Brain pericyte (primary cell): Measurements from ENCODE around the gene CC2D2A.
"Not testable (repeated sequence)": the region's sequence is repeated elsewhere in the genome, so short reads cannot be mapped to it uniquely, and the experiment has no call there.

Experiments
- DNase-seq: peaks from one replicate; pipeline ENCODE4 v3.0.0-alpha.2; 2012; ENCODE audit warnings: low read depth, low spot score

Gene CC2D2A

DNA sequence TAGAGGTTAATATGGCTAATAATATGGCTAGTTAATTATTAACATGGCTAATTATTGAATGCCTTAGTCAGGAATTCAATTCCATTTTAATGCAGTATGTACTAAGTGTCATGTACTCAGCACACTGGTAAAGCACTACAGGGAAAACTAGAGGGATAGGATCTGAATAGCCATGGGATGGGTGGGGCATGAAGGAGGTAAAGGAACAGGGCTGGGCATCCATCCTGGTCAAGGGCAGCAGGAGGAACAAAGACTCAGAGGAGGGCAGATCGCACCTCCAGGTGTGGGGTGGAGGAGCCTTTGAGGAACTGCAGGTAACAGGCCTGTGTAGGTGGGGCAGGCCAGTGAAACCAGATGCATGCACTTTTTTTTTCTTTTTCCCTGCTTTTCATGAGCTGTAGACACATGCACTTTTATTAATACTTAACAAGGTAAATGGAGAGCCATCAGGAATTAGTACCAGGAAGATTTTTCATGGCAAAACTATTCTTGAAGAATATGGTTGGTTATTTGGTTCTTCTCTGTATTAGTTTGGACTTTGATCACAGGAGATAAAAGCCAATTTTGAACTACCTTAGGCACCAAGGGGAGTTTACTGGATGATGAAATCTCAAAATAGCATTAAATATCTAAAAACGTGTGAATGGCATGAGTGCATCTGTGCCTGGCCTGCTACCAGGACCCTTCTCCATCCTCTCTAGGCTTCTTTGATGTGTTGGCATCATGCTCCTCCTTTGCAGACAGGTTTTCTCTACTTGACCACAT lies 88.3 kb downstream of the CC2D2A start:
- no peak for DNase-seq

DNA sequence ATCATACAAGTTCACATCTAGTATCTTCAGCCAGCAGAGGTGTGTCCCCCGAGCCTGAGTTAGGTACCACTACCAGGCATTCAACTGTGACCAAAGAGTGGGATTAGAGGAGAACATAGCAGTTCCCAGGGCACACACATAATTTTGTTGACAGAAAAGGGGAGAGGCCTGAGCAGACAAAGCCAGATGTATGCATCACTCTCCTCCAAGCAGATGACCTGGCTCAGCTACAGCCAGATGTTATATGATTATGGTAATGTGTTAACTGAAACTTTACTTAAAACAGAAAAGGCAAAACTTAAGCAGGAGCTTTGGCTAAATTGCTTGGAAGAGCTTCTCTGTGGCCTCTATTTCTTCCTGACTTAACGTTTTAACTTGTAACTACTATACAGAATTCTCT lies 88.9 kb downstream of the CC2D2A start:
- no peak for DNase-seq

DNA sequence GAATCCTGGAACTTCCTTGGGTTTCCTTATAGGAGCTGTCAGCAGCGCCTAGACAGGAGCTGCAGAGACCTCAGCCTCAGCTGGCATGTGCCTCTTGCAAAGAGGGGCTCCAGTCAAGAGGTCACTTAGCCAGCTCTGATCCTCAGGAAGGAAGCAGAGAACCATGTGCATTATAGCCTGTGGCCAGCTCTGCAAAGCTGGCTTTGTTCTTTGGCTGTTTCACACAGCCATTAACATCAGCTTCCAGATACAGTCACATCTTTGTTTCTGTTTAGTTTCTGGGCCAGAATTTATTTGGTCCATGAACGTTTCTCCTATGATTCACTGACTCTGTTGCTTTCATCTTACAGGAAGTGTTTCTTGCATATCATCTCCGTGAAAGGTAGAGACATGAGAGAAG lies 92.4 kb downstream of the CC2D2A start:
- no peak for DNase-seq

DNA sequence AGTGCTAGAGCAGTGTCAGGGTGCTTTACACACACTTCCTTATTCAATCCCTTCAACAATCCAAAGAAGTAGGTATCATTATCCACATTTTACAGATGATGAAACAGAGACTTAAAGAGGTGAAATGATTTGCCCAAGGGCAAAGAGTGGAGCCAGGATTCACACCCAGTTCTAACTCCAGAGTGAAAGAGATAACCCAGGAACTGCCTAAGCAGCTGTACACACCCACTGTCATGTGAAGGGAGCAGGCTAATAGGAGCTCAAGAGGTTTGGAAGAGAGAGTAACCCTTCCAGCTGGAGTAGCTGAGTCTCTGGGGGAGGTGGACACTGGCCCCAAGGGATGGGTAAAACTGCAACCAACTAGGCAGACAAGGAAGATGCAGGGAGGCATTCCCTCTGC lies 92.9 kb downstream of the CC2D2A start:
- DNase-seq: no peak

DNA sequence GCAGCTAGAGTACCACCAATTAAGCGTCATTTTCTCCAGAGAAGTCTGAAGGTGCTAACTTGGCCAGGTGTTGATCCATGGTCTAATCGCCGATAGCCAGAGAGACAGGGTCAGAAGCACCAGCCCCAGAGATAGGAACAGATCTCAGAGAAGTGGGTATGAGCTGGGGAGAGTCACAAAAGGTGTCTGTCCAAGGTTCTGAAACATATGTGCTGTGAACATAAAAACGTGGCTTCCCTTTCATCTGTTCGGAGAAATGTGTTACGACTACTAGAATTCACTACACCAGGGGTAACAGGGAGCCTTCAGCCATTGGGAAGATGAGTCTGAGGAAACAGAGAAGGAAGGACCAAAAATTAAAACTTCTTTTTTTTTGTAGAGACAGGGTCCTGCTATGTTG lies 94.2 kb downstream of the CC2D2A start:
- DNase-seq: no peak

DNA sequence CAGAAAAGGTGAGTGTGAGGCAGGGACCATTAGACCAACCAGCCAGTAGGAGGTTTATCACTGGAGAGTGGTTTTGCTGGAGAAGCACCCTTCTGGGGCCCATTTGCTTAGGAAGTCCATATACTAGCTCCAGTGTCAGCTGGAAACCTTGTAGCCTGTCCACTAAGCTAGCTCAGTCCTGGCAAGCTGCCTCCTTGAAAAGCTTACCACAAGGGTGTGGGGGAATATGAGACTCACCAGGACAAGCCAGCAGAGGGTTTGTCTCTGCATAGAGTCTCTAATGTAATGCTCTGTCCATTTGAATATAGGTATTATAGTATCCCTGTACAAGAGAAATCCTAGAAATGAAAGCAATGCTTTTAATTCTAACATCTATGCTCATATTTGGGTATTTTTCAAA lies 99.1 kb downstream of the CC2D2A start:
- no peak for DNase-seq

DNA sequence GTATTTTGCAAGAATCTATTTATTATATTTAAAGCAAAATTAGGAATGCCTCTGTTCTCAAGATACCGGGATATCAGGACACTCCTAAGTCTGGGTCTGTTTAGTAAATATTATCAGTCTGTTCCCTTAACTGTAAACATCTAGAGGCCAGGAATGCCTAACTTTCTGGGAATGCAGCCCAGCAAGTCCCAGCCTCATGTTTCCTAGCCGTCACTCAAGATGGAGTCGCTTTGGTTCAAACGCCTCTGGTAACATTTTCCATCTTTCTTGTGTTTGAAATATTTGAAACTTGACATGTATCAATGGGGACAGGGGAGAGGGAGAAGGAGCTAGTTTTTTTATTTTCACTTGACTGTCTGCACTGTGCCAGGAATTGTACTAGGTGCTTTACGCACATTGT lies 100.1 kb downstream of the CC2D2A start:
- DNase-seq: no peak

- DNase-seq: no peak
These were observed 106.3 kb downstream of the CC2D2A start for GRCh38 chr4:15575966-15576365.

- DNase-seq: no peak
These were observed 107.8 kb downstream of the CC2D2A start for GRCh38 chr4:15577508-15577907.

DNA sequence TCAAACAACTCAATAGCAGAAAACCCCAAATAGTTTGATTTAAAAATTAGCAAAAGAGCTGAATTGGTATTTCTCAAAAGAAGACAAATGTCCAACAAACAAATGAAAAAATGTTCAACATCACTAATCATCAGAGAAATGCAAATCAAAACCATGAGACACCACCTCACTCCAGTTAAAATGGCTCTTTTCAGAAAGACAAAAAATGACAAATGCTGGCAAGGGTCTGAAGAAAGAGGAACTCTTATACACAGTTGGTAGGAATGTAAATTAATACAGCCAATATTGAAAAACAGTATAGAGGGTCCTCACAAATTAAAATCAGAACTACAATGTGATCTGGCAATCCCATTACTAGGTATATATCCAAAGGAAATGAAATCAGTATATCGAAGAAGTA lies 115.1 kb downstream of the CC2D2A start:
- DNase-seq: no peak

DNA sequence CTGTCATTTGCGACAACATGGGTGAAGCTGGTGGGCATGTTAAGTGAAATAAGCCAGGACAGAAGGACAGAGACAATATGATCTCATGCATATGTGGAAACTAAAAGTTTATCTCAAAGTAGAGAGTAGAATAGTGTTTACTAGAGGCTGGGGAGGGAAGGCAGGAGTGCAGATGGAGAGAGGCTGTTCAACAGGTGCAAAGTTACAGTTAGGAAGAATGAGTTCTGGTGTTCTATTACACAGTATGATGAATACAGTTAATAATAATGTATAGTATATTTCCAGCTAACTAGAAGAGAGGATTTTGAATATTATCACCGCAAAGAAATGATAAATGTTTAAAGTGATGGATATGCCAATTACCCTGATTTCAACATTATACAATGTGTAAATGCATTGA lies 115.6 kb downstream of the CC2D2A start:
- no peak for DNase-seq

DNA sequence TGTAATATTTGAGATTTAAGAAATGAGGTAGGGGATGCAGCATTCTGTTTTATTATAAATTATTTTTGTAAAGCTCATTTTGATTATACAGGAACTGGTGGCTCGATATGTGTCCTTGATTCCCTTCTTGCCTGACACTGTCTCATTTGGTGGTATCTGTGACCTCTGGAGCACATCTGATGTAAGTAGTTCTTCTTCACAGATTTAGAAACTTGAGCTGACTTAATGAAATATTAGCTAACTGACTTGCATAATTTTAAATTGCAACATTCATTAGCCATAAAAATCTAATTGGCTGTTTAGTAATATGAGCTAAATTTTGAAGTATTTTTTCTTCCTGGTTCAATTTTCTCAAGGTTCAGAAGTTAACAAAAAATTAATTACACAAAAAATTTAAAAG lies 116.4 kb downstream of the CC2D2A start:
- DNase-seq: no peak

GRCh38 chr4:15587649-15588048 lies 118.0 kb downstream of the CC2D2A start:
- DNase-seq: no peak

DNA sequence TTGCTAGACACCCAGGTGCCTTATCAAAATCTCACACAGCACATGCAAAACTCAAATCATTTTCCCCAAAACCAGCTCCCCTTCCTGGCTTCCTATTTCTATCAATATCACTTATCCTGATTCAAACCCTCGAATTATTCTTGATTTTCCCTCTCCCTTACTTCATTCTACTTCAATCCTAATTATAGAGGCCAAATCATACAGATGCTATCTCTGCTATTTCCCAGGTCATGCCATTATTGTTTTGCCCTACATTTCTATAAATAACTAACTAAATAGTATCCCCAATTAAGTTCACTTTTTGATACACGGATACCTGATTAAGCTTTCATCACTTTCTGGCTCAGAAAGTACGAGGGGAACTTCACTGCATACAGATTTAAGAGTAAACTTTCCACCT lies 123.1 kb downstream of the CC2D2A start:
- DNase-seq: no peak

DNA sequence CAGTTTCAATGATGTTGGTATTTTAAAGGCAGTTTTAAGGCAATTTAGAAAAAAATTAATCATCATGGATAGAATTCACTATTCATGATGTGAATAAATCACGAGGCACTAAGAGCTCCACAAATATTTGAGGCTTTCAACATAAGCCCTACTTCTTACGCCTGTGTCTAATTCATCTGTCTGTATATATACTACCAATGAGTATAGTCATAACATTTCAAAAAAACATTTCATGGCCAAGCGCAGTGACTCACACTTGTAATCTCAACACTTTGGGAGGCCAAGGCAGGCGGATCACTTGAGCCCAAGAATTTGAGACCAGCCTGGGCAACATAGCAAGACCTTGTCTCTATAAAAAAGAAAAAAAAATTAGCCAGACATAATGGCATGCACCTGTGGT lies 129.0 kb downstream of the CC2D2A start:
- no peak for DNase-seq

DNA sequence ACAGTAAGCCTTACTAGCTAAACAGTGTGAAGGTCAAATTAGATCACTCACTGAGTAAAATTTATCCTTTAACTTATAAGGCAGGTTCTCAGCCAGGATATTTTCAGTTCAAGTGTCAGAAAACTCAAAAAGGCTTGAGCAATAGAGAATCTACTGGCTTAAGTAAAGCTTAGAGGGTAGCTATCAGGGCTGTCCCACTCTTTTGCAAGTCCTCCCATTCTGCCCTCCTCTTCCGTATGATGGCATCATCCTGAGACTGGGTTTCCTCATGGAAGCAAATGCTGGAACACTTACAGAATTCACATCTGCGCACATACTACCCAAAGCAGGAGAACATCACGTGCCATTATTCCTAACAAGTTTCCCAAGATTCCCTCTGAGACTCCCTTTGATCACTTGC lies 130.5 kb downstream of the CC2D2A start:
- DNase-seq: no peak

GRCh38 chr4:15601862-15602261 lies 132.2 kb downstream of the CC2D2A start:
- DNase-seq: no peak

GRCh38 chr4:15605537-15605936 lies 135.9 kb downstream of the CC2D2A start:
- DNase-seq: no peak

DNA sequence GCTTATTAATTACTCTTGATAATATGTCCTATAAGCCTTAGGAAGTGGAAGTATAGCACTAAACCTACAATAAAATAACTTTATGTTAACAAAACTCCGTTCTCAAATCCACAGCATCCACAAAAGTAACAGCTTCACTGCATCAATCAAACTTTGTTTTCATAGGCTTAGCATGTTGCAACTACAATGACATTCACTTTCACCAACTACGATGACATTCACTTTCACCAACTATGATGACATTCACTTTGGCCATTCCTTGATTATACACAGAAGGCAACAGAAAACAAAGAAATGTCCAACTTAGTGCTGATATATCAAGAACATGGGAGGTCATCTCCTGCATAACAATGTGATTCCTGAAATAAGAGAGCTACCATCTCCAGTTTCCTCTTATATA lies 141.2 kb downstream of the CC2D2A start:
- DNase-seq: no peak

GRCh38 chr4:15612136-15612535 lies 142.5 kb downstream of the CC2D2A start:
- no peak for DNase-seq

DNA sequence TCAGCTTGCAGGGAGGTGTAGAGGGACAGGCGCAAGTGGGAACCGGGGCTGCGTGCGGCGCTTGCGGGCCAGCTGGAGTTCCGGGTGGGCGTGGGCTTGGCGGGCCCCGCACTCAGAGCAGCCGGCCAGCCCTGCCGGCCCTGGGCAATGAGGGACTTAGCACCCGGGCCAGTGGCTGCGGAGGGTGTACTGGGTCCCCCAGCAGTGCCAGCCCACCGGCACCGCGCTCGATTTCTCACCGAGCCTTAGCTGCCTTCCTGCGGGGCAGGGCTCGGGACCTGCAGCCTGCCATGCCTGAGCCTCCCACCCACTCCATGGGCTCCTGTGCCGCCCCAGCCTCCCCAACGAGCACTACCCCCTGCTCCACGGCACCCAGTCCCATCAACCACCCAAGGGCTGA lies 145.2 kb downstream of the CC2D2A start:
- not testable (repeated sequence) for DNase-seq

DNA sequence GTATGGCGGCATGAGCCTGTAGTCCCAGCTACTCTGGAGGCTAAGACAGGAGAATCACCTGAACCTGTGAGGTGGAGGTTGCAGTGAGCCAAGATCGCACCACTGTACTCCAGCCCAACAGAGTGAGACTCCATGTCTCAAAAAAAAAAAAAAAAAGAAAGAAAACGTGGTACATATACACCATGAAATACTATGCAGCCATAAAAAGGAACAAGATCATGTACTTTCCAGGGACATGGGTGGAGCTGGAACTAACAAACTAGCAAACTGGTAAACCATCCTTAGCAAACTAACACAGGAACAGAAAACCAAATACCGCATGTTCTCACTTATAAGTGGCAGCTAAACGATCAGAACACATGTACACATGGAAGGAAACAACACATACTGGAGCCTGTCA lies 147.7 kb downstream of the CC2D2A start:
- not testable (repeated sequence) for DNase-seq

GRCh38 chr4:15636818-15637217 lies 167.1 kb downstream of the CC2D2A start:
- no peak for DNase-seq

- DNase-seq: no peak
These were observed 168.7 kb downstream of the CC2D2A start for GRCh38 chr4:15638418-15638817.
